NCI-H1694 (cell line): ENCODE data around the gene MAP1LC3A.

Experiments
- DNase-seq: peaks from one replicate; lab custom pipeline; 2025; lab: John Stamatoyannopoulos, UW

MAP1LC3A gene

DNA sequence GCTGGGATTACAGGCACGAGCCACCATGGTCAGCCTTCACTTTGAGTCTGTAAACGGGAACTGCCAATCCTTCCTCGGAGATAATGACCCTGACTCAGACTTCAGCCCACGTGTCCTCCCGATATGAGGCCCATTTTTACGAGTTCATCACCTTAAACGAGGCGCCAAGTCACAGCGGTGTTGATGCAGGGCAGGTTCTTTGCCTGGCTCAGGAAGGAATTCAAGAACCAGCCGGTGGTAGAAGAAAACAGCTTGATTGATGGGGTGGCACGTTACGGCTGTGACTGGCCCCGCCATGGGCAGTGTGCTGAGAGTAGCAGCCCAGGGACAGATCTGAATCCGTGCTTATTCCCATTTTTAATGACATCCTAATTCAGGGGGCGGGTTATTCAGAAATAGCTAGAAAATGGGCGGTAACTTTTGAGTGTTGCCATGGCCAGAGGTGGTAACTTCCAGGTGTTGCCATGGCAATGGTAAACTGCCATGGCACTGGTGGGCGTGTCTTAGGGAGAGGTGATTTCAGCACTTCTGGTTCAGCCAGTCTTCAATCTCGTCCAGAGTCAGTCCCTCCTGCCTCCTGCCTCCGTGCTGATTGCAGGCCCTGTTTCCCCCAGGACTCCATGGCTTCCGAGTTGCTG is 9.1 kb upstream of the MAP1LC3A start:
- DNase-seq = no peak

GRCh38 chr20:34549929-34550305 is 8.6 kb upstream of the MAP1LC3A start:
- no peak for DNase-seq

DNA sequence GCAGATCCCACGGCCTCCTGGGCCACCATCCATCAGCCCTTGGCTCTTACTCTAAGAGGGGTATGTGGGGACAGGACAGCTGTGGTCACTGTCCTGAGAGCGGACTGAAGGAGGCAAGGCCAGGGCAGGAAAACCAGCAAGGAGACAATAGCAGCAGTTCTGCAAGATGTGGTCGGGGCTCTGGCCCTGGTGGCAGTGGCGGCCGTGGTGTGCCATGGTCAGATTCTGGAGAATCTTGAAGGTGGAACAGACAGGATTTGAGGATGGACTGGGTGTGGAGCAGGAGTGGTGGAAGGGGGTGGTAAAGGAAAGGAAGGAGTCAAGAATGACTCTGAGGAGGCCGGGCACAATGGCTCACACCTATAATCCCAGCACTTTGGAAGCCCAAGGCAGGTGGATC is 5.9 kb upstream of the MAP1LC3A start:
- DNase-seq = no peak

GRCh38 chr20:34553366-34553867 is 5.1 kb upstream of the MAP1LC3A start:
- no peak for DNase-seq

DNA sequence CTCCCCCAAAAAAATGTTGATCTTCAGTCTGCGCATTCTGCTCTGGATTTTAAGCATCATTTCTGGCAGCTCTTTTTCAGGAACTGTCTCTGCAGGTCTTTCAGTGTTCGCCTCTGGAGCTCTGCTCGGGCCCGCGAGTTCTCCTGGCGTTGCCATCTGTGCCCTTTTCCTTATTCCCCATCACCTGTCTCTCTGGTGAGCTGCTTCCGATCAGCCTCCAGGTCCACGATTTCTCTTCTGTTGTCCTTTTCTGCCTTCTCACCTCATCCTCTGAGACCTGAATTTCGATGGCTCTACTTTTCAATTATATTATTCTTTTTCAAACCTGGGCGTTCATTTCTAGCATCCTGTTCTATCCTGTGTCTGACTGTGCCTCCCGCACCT is 590 bp upstream of the MAP1LC3A start:
- DNase-seq = no peak

DNA sequence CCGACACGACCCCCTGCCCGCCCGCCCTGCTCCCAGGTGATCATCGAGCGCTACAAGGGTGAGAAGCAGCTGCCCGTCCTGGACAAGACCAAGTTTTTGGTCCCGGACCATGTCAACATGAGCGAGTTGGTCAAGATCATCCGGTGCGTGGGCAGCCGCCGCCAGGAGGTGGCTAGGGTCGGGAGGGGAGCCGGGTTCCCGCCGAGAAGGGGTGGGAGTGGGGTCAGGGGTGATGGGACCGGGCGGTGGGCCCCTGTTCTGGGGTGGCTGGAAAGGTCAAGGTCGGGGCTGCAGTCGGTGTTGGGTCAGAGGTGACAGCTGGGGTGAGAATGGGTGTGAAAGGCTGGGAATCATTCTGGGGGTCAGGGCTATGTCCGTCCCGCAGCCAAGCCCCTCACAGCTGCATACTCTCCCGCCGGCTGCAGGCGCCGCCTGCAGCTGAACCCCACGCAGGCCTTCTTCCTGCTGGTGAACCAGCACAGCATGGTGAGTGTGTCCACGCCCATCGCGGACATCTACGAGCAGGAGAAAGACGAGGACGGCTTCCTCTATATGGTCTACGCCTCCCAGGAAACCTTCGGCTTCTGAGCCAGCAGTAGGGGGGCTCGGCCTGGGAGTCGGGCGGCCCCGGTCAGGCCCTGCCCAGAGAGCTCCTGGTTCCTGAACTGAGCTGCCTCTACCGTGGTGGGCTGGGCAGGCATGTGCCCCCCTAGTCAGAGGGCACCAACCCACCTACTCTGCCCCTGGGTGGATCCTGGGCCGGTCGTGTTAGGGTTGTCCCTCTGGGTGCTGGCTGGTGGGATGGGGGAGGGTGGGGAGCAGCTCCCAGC is 1.0 kb downstream of the MAP1LC3A start:
- no peak for DNase-seq

DNA sequence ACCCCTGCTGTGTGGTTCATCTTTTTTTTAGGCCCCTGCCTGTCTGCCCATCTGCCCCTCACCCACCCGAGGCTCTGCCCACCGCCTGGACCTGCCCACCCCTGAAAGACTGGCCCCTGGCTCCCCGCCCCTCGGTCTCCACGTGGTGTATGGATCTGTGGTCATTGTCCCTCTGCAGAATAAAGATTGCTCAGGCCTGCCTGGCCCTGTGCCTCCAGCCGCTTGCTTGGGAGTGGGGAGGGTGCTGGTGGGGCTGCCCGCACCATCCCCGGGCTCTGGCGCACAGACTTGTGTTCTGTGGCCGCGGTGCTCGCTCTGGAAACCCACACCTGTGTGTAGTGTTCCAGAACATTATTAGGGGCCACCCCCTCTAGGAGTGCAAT is 1.6 kb downstream of the MAP1LC3A start:
- no peak for DNase-seq

GRCh38 chr20:34560614-34561013 is 2.1 kb downstream of the MAP1LC3A start:
- no peak for DNase-seq

DNA sequence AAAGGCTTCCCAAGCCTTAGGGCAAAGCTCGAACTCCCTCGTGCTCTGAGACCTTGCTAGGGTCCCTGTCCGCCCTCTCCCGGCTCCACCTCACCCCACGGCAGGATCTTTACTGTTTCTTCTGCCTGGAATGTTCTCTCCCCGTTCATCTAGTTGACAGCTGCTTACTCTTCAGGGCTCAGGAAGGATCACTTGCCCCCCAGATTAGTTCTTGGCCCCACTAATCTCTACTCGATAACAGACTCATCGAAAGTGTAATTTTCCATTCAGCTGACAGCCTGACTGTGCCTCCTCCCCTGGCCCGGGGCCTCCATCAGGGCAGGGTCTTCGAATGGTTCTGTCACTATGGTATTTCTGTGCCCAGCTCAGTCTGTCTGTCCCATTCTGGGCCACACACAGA is 3.1 kb downstream of the MAP1LC3A start:
- DNase-seq = no peak

DNA sequence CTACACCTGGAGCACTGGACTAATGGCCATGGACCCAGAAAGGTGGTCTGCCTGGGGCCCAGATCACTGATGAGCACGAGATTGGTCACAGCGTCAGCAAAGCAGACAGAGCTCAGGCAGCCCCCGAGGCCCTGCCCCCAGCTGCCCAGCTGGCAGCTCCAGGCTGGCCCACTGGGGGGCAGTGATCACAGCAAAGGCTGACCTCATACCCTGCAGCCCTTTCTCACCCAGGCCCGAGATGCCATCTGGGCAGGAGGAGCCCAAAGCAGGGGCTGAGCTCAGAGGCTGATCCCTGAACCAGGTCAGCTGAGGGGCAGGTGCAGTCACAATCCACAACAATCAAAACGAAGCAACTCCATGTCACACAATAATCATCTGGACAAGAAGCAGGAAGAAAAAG is 4.1 kb downstream of the MAP1LC3A start:
- DNase-seq = no peak

DNA sequence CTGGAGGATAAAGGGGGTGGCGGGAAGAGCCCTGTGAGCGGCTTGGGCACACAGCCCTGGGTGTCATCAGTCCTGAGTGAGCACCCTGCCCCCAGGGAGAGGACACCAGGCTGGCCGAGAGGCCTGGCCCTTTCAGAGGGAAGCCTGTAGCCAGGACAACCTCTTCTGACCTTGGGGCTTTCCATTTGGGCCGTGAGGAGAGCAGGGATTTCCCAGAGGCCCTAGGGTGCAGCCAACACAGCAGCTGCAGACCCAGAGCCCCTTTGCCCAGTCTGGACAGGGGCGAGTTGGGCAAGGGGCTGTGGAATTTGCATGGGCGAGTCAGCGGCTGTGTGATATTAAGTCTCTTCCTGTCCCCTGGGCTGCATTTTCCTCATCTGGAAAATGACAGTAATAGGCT is 6.3 kb downstream of the MAP1LC3A start:
- DNase-seq = no peak

DNA sequence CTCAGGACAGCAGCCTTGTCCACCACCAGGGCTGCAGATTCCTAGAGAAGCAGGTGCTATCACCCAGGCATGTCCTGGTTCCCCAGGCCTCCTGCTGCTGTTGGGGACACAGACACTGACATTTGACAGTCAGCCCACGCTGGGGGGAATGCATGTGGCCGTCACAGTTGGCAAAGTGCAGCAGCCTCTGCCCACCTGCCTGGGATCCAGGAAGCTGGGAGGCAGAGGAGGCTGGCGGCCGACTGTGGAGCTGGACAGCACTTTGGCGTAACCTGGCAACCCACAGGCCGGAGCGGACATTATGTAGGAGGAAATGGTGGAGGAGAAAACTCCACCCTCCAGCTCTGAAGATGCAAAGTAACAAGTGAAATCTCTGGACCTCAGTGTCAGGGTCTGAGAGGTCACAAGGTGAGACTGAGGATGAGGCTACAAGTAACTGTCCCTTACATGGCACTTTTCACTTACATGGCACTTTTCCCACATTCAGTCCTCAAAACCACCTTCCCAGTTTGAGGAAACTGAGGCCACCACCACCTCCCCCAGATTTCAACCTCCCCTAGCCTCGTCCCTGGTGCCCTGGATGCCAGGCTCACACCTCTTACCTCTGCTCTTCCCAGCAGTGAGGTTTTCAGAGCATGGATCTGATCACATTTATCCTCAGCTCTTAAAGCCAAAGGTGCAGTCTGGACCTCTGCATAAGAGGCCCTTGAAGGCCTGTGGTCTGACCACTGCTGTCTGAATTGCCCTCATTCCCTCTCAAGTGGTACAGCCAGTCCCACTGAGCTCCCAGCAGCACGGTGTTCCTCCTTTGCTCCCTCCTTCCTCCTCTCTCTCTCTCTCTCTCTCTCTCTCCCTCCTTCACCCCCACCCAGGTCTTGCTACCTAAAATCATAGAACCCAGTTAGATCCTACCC is 8.7 kb downstream of the MAP1LC3A start:
- DNase-seq = no peak

DNA sequence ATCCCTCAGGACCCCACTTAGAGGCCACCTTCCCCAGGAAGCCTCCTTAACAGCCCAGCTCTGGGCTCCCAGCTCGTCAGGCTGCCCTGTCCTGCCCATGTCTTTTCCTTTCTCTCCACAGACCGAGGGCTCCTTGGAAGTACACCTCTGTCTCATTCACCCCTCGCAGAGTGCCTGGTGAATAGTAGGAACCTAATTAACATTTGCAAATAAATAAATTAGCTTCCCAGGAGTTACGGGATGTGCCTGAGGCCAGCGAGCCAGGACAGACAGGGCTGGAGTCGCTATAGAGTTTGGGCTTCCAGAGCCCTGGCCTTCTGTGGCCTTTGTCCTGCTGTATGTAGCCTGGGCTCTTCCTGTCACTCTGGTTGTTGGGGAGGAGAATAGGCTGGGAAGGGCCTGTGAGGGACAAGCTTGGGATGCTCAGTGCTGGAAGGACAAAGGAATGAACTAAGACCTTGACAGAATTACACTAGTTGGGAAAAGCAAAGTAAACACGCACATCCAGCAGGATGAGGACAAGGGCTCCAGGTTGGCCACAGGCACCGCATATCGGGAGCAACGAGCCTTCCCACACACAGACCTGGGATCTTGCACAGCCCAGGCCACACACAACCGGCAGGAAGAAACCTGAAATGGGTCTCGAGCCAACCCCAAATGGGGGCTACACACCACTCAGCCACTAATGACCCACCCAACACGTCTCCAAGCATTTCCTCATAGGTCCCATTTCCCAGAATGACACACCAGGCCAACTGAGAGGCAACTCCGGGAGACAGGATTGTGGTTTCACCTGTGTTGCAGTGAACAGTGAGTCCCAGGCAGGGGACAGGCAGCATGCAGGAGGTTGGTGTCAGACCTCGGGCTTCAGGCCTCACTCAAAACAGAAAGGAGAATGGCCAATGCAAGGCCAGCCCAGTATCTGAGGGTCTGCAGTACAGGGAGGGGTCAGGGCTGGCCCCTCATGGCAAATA is 9.7 kb downstream of the MAP1LC3A start:
- DNase-seq = no peak

- DNase-seq = no peak
Observed at GRCh38 chr20:34569598-34569997, 11.1 kb downstream of the MAP1LC3A start.

GRCh38 chr20:34570859-34571306 is 12.4 kb downstream of the MAP1LC3A start:
- no peak for DNase-seq

GRCh38 chr20:34571753-34572152 is 13.2 kb downstream of the MAP1LC3A start:
- DNase-seq = no peak

- DNase-seq = no peak
Observed at GRCh38 chr20:34573541-34574300, 15.2 kb downstream of the MAP1LC3A start.

DNA sequence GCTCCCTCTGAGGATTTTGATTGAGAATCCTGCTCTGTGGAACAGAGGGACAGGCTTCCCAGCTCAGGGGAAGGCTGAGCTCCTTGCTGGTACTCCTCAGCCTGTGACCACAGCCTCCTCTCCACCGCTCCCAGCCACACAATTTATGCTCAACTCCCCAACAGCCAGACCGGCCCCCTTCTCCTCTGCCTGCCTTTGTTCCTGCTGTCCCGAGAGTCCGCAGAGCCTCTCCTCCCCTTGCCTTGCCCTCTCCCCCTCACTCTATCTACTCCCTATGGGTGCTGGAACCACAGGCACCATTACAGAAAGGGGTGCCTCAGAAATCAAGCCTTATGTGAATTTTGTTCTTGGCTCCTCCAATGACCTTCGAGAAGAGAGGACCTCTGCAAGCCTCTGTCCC is 15.9 kb downstream of the MAP1LC3A start:
- no peak for DNase-seq

DNA sequence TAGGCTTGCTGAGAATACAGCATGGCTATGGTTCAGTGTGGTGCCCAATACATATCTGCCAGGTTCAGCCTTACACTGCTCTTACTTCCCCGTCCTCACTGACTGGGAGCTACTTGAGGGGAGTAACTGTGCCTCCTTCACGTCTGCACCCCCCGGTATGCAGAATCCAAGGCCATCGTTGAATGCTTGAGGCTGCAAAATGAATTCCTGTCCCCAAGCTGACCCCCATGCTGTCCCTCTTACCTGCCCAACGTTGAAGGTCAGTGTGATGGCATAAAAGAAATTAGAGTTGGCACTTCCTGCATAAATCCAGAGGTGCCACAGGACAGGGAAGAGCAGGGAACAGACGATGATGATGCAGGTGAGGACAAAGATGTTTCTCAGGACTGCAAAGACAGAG is 16.3 kb downstream of the MAP1LC3A start:
- no peak for DNase-seq

DNA sequence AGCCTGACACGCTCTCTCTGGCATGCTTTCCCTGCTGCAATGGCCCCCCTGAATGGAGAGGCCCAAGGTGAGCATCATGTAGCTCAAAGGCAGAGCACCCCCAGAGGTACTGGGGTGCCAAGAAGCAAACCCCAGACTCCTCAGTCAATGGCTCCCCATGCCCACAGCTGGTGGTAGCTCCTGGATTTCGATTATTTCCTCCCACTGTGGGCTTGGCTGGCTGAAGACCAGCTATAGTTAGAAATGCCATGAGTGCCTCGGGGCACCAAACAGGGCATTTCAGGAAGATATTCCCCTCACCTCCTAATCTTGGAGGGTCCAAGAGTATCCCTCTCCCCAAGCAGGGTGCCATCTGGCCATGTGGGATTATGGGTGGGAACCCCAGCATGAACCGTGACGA is 16.8 kb downstream of the MAP1LC3A start:
- DNase-seq = no peak

GRCh38 chr20:34575756-34576155 is 17.2 kb downstream of the MAP1LC3A start:
- DNase-seq = no peak
